ENCODE measurements around the gene BEND3. TPM values are rescaled to one million over a fixed set of nuclear protein-coding genes. Genes with fewer than 3 reads are reported as not detected.

The BEND3 gene
- total and polyA plus RNA-seq, 12 donors = 0.37 to 2.3 (median 1.3) TPM

GRCh38 chr6:107032051-107032450, 83.3 kb downstream of the BEND3 start:
- Histone ChIP-seq H3K9me3 (no peaks in the 10 kb centered on the region), H3K27me3 (no peaks in the 10 kb centered on the region), H3K4me1 (peaks cover 2 to 24% (median 20%) of the 10 kb centered on the region in 9 donors), H3K36me3 (peaks cover 0 to 21% (median 0%) of the 10 kb centered on the region in 9 donors), H3K4me3 (no peak overlapping the region), H3K27ac (no peak overlapping the region)
- no peak for TF ChIP-seq CTCF (IDR thresholded peaks at IDR 0.05)
- WGBS, 2 donors = 75 to 78% methylated on average over 2 of the region's 2 CpGs
- ATAC-seq (no peak), DNase-seq (no peak)
- intact Hi-C loops (cut with DNase I) = loop anchor here in 1 of 10 donors (5.0 kb wide), 1 partner anchor 80 kb away; no protein-coding TSS in a partner anchor

GRCh38 chr6:107030151-107030550, 85.2 kb downstream of the BEND3 start:
- TF ChIP-seq CTCF (IDR thresholded peaks at IDR 0.05) = no peak
- no peak for ATAC-seq

GRCh38 chr6:107026965-107027364, 88.3 kb downstream of the BEND3 start:
- H3K36me3 ChIP-seq = peaks cover 0 to 6% (median 0%) of the 10 kb centered on the region in 9 donors
- intact Hi-C loops (cut with DNase I) = loop anchor here in 3 of 10 donors (5.0 to 10.0 kb wide), 2 partner anchors 85 to 88 kb away; partner anchors contain the start of gene BEND3 (in 2 of the 3)
- no peaks in the 10 kb centered on the region for H3K9me3 ChIP-seq
- TF ChIP-seq CTCF (IDR thresholded peaks at IDR 0.05) = no peak
- H3K27ac ChIP-seq = no peak overlapping the region
- H3K27me3 ChIP-seq = no peaks in the 10 kb centered on the region
- no peak overlapping the region for H3K4me3 ChIP-seq
- peaks cover 2 to 24% (median 20%) of the 10 kb centered on the region in 9 donors for H3K4me1 ChIP-seq
- 93% methylated on average over 8 of the region's 8 CpGs for WGBS, 2 donors
- ATAC-seq = no peak
- DNase-seq = no peak

More at GRCh38 chr6:107030151-107030550, 85.2 kb downstream of the BEND3 start:
- WGBS, 2 donors = 80 to 83% methylated on average over 5 of the region's 5 CpGs
- H3K27ac ChIP-seq = no peak overlapping the region
- peaks cover 2 to 24% (median 20%) of the 10 kb centered on the region in 9 donors for H3K4me1 ChIP-seq
- H3K27me3 ChIP-seq = no peaks in the 10 kb centered on the region
- intact Hi-C loops (cut with DNase I) = loop anchor here in 1 of 10 donors (5.0 kb wide), 1 partner anchor 82 kb away; no protein-coding TSS in a partner anchor
- no peak overlapping the region for H3K4me3 ChIP-seq
- H3K9me3 ChIP-seq = no peaks in the 10 kb centered on the region
- peaks cover 0 to 20% (median 0%) of the 10 kb centered on the region in 9 donors for H3K36me3 ChIP-seq
- no peak for DNase-seq

GRCh38 chr6:107021446-107022185, 93.7 kb downstream of the BEND3 start:
- WGBS, 2 donors = 61 to 63% methylated on average over 1 of the region's 1 CpG
- intact Hi-C loops (cut with DNase I) = loop anchor here in 3 of 10 donors (5.0 to 10.0 kb wide), 2 partner anchors 91 to 93 kb away; partner anchors contain the start of gene BEND3 (in 2 of the 3)

More at GRCh38 chr6:107021446-107022185, 93.7 kb downstream of the BEND3 start:
- Histone ChIP-seq H3K4me3 (no peak overlapping the region), H3K27me3 (no peaks in the 10 kb centered on the region), H3K36me3 (no peaks in the 10 kb centered on the region), H3K4me1 (peaks cover 0 to 8% (median 7%) of the 10 kb centered on the region in 9 donors), H3K27ac (no peak overlapping the region), H3K9me3 (no peaks in the 10 kb centered on the region)
- TF ChIP-seq CTCF (IDR thresholded peaks at IDR 0.05) = no peak
- DNase-seq (no peak), ATAC-seq (no peak)

Data from heart right ventricle (tissue), 16 donors.